PC-9 (cell line): ENCODE measurements around the gene NRM. TPM values are rescaled to one million over a fixed set of nuclear protein-coding genes. Genes with fewer than 3 reads are reported as not detected.

Experiments used
- BruUV-seq: library from RNA; stranded (reverse); fragments of 400-500 nt; replicated peaks from 2 replicates; lab custom pipeline; 2021; lab: Mats Ljungman, UMichigan
- CTCF ChIA-PET: fragments of 300-600 bp; sonication (Branson Sonifier 250); formaldehyde crosslinking; loops from one replicate; lab custom pipeline; 2022; ENCODE audit warnings: antibody characterized with exemption; lab: Charles Lee
- POLR2A ChIA-PET: fragments of 300-600 bp; sonication (Branson Sonifier 250); formaldehyde crosslinking; loops from one replicate; lab custom pipeline; 2022; ENCODE audit warnings: antibody characterized with exemption; ENCODE audit not compliant: unreplicated experiment; lab: Charles Lee
- DNase-seq, 2 experiments: peaks; one replicate each; pipeline versions ENCODE4 v3.0.0 to v3.0.0-alpha.2; 2015 to 2022; ENCODE audit warnings: mixed read lengths in 1 of 2
- H2AFZ ChIP-seq: fragments of 200-600 bp; sonication (generic); 2 replicates; pipeline ENCODE4 v1.8.1; 2017; ENCODE audit warnings: antibody characterized with exemption
- H3F3A ChIP-seq: fragments of 200-600 bp; sonication (generic); 2 replicates; pipeline ENCODE4 v1.8.1; 2017; ENCODE audit warnings: antibody characterized with exemption, mild to moderate bottlenecking, low read depth; ENCODE audit not compliant: insufficient read depth
- H3K27ac ChIP-seq: fragments of 200-600 bp; sonication (generic); 2 replicates; pipeline ENCODE4 v1.6.1; 2016; ENCODE audit warnings: mixed run types
- H3K27me3 ChIP-seq: fragments of 200-600 bp; sonication (generic); 2 replicates; pipeline ENCODE4 v1.6.1; 2016; ENCODE audit warnings: low read depth, mixed run types; ENCODE audit not compliant: insufficient read depth
- H3K36me3 ChIP-seq: fragments of 200-600 bp; sonication (generic); 2 replicates; pipeline ENCODE4 v1.6.1; 2016; ENCODE audit warnings: low read depth, mixed run types
- H3K4me1 ChIP-seq: fragments of 200-600 bp; sonication (generic); replicated peaks from 2 replicates; pipeline ENCODE4 v1.6.1; 2016; ENCODE audit warnings: mixed run types; ENCODE audit not compliant: insufficient read depth
- H3K4me2 ChIP-seq: fragments of 200-600 bp; sonication (generic); 2 replicates; pipeline ENCODE4 v1.6.1; 2017; ENCODE audit warnings: mixed run types
- H3K4me3 ChIP-seq: fragments of 200-600 bp; sonication (generic); 2 replicates; pipeline ENCODE4 v1.6.1; 2016; ENCODE audit warnings: mixed run types
- H3K79me2 ChIP-seq: fragments of 200-600 bp; sonication (generic); 2 replicates; pipeline ENCODE4 v1.6.1; 2017; ENCODE audit warnings: low read depth, mixed run types
- H3K9me2 ChIP-seq: fragments of 200-600 bp; sonication (generic); 2 replicates; pipeline ENCODE4 v1.8.1; 2017; ENCODE audit warnings: mild to moderate bottlenecking; ENCODE audit not compliant: insufficient read depth
- H3K9me3 ChIP-seq: fragments of 200-600 bp; sonication (generic); 2 replicates; pipeline ENCODE4 v1.8.1; 2016; ENCODE audit warnings: low read depth; ENCODE audit not compliant: insufficient read depth
- H4K20me1 ChIP-seq: fragments of 200-600 bp; sonication (generic); 2 replicates; pipeline ENCODE4 v1.8.1; 2017; ENCODE audit not compliant: insufficient read depth
- EZH2 ChIP-seq: fragments of 200-600 bp; sonication (generic); IDR thresholded peaks from 2 replicates; pipeline ENCODE4 v1.8.0; 2017; ENCODE audit warnings: antibody characterized with exemption, low read depth
- intact Hi-C: fragments of 100-400 bp; cut with micrococcal nuclease; formaldehyde crosslinking; loops from one replicate; pipeline ENCODE4 v1.10.0; 2022; ENCODE audit not compliant: unreplicated experiment
- total RNA-seq: library from RNA; stranded (reverse); gene quantifications from 2 replicates; pipeline ENCODE4 v1.2.3, GENCODE V29; 2021
- TF ChIP-seq, protein P1 (sequence below): fragments of 200-600 bp; sonication (generic); conservative IDR thresholded peaks from 2 replicates; pipeline ENCODE4 v1.6.1; 2017; ENCODE audit warnings: mixed run types, antibody characterized with exemption, mild to moderate bottlenecking, moderate library complexity

NRM gene
- total RNA-seq, 1 experiment from 2014 or later, result 38.3 TPM

DNA sequence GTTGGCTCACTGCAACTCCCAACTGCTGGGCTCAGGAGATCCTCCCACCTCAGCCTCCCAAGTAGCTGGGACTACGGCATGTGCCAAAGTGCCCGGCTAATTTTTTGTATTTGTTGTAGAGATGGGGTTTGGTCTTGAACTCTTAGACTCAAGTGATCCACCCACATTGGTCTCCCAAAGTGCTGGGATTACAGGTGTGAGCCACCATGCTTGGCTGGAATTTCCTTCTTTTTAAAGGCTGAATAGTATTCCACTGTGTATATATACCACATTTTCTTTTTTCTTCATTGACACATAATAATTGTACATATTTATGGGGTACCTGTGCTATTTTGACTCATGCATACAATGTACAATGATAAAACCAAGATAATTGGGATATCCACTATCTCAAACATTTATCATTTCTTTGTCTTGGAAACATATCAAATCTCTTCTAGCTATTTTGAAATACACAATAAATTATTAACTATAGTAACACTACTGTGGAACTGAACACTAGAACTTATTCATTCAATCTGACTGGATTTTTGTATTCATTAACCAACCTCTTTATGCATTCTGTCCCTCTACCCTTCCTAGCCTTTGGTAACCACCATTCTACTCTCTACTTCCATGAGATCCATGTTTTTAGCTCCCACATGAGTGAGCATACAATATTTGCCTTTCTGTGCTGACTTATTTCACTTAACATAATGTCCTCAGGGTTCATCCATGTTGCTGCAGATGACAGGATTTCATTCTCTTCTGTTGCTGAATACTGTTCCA, 18.5 kb upstream of the NRM start:
- Histone ChIP-seq H3K4me2 (no peak overlapping the region), H3K9me2 (peaks cover 3% of the 10 kb centered on the region; the same call in 1 of the 2 replicates), H3K27me3 (no peaks in the 10 kb centered on the region), H3K36me3 (no peaks in the 10 kb centered on the region), H3K27ac (no peak overlapping the region), H4K20me1 (no peaks in the 10 kb centered on the region), H3K4me1 (peaks cover 12% of the 10 kb centered on the region), H3K4me3 (no peak overlapping the region), H3K79me2 (no peaks in the 10 kb centered on the region), H3K9me3 (no peaks in the 10 kb centered on the region), H2AFZ (no peak overlapping the region), H3F3A (peaks cover 11% of the 10 kb centered on the region; the same call in 1 of the 2 replicates)
- intact Hi-C loops, result no loop called here
- no TSS peak for BruUV-seq
- TF ChIP-seq, protein P1, sequence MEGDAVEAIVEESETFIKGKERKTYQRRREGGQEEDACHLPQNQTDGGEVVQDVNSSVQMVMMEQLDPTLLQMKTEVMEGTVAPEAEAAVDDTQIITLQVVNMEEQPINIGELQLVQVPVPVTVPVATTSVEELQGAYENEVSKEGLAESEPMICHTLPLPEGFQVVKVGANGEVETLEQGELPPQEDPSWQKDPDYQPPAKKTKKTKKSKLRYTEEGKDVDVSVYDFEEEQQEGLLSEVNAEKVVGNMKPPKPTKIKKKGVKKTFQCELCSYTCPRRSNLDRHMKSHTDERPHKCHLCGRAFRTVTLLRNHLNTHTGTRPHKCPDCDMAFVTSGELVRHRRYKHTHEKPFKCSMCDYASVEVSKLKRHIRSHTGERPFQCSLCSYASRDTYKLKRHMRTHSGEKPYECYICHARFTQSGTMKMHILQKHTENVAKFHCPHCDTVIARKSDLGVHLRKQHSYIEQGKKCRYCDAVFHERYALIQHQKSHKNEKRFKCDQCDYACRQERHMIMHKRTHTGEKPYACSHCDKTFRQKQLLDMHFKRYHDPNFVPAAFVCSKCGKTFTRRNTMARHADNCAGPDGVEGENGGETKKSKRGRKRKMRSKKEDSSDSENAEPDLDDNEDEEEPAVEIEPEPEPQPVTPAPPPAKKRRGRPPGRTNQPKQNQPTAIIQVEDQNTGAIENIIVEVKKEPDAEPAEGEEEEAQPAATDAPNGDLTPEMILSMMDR, result no peak
- no peak for DNase-seq
- ChIA-PET CTCF (no interaction called here), POLR2A (no interaction called here)

DNA sequence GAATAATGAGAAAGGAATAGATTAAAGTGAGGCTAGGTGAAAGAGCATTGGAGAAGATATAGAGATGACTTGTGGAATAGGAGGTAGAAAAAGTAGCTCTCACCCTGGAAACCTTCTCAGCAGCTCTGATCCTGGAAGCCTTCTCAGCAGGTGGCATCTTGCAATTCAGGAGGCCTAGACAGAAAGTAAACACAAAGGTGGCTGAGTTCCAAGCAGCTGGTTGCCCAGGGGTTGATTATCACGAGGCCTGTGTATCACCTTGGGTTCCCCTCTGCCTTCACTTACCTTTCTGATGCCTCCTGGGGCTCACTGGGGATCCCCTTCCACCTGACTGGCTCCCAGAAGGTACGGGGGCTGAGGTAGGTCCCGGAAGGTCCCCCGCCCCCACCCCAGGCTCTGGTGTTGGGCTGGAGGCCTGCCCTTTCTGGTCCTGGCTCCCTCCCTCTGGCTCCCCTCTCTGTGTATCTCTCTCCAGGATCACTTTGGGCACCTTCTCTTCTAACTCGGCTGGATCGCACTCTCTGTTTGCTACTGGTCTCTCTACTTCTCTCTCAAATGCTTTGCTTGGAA, 16.6 kb upstream of the NRM start:
- intact Hi-C loops, result no loop called here
- no peak overlapping the region for H3K4me3 ChIP-seq
- no peak overlapping the region for H3K27ac ChIP-seq
- BruUV-seq, result no TSS peak
- ChIA-PET POLR2A (no interaction called here), CTCF (no interaction called here)
- H3K79me2 ChIP-seq, result no peaks in the 10 kb centered on the region
- no peak overlapping the region for H2AFZ ChIP-seq
- H3K27me3 ChIP-seq, result no peaks in the 10 kb centered on the region
- H3K4me2 ChIP-seq, result peak overlapping the region; percentile 27; the same call in 1 of the 2 replicates
- DNase-seq, result peak; percentile 53 to 56
- no peaks in the 10 kb centered on the region for H3K9me3 ChIP-seq
- no peaks in the 10 kb centered on the region for H4K20me1 ChIP-seq
- H3K4me1 ChIP-seq, result peaks cover 12% of the 10 kb centered on the region
- peaks cover 3% of the 10 kb centered on the region; the same call in 1 of the 2 replicates for H3K9me2 ChIP-seq
- TF ChIP-seq EZH2, result no peak
- TF ChIP-seq, protein P1, result no peak
- peaks cover 13% of the 10 kb centered on the region; the same call in 1 of the 2 replicates for H3F3A ChIP-seq
- no peaks in the 10 kb centered on the region for H3K36me3 ChIP-seq

DNA sequence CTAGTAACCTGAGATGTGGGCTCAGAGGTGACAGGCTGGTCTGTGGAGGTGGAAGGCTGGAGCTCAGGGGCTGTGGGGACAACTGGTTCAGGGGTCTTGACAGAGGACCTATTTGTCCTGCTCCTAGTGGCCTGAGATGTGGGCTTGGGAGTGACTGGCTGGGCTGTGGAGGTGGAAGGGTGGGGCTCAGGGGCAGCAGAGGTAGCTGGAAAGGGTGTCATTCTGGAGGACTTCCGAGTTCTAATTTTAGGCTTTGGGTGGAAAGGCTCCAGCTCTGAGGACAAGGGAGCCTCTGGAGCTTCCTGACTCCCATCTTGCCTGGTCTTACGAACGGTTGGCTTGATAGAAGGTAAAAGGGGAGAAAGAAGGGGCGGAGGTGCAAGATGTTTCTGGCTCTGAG, 14.8 kb upstream of the NRM start:
- intact Hi-C loops, result no loop called here
- BruUV-seq, result no TSS peak
- H3K27me3 ChIP-seq, result no peaks in the 10 kb centered on the region
- no peaks in the 10 kb centered on the region for H4K20me1 ChIP-seq
- H3K79me2 ChIP-seq, result no peaks in the 10 kb centered on the region
- peaks cover 3% of the 10 kb centered on the region; the same call in 1 of the 2 replicates for H3K9me2 ChIP-seq
- TF ChIP-seq EZH2, result no peak
- TF ChIP-seq, protein P1, result no peak
- peaks cover 12% of the 10 kb centered on the region for H3K4me1 ChIP-seq
- ChIA-PET CTCF (interaction anchor here (0.7 kb wide), 2 partner anchors 10 to 11 kb away, joined by 3 to 4 read pairs; partner anchors contain the start of gene MDC1), POLR2A (no interaction called here)
- no peak overlapping the region for H3K4me3 ChIP-seq
- DNase-seq, result no peak
- no peak overlapping the region for H3K27ac ChIP-seq
- H3F3A ChIP-seq, result peaks cover 14% of the 10 kb centered on the region; the same call in 1 of the 2 replicates
- no peak overlapping the region for H2AFZ ChIP-seq
- H3K4me2 ChIP-seq, result no peak overlapping the region
- no peaks in the 10 kb centered on the region for H3K36me3 ChIP-seq
- no peaks in the 10 kb centered on the region for H3K9me3 ChIP-seq
